ENCODE data around the gene ANAPC5. TPM values are rescaled to one million over a fixed set of nuclear protein-coding genes. Genes with fewer than 3 reads are reported as not detected.
"Not testable (repeated sequence)": the region's sequence is repeated elsewhere in the genome, so short reads cannot be mapped to it uniquely, and the experiment has no call there.

ANAPC5 gene
- total RNA-seq, 4 donors from 2014 or later = 79.7 to 243 (median 107) TPM

DNA sequence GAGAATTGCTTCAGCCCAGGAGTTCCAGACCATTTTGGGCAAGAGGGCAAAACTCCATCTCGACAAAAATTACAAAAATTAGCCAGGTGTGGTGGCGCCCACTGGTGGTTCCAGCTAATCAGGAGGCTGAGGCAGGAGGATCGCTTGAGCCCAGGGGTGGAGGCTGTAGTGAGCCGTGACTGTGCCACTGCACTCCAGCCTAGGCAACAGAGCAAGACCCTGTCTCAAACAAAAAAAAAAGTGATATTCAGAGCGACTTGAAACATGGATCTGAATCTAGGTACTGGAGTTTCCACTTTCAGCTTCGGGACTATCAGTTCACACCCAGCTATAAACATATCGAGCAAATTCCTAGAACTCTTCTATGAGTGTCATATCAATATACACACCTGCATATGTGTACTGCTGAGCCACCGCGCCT is 31.4 kb upstream of the ANAPC5 start:
- Histone ChIP-seq H3K4me3 (no peak overlapping the region), H3K9me3 (no peaks in the 10 kb centered on the region), H3K4me1 (no peaks in the 10 kb centered on the region), H3K36me3 (no peaks in the 10 kb centered on the region), H3K27ac (no peak overlapping the region), H3K27me3 (no peaks in the 10 kb centered on the region)
- no peak for TF ChIP-seq POLR2A (IDR thresholded peaks at IDR 0.05)
- TF ChIP-seq, protein P1, sequence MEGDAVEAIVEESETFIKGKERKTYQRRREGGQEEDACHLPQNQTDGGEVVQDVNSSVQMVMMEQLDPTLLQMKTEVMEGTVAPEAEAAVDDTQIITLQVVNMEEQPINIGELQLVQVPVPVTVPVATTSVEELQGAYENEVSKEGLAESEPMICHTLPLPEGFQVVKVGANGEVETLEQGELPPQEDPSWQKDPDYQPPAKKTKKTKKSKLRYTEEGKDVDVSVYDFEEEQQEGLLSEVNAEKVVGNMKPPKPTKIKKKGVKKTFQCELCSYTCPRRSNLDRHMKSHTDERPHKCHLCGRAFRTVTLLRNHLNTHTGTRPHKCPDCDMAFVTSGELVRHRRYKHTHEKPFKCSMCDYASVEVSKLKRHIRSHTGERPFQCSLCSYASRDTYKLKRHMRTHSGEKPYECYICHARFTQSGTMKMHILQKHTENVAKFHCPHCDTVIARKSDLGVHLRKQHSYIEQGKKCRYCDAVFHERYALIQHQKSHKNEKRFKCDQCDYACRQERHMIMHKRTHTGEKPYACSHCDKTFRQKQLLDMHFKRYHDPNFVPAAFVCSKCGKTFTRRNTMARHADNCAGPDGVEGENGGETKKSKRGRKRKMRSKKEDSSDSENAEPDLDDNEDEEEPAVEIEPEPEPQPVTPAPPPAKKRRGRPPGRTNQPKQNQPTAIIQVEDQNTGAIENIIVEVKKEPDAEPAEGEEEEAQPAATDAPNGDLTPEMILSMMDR (IDR thresholded peaks at IDR 0.05) = no peak
- no peak for DNase-seq
- intact Hi-C loops (cut with DNase I; ENCODE audit: low total_unique reads) = no loop called here

DNA sequence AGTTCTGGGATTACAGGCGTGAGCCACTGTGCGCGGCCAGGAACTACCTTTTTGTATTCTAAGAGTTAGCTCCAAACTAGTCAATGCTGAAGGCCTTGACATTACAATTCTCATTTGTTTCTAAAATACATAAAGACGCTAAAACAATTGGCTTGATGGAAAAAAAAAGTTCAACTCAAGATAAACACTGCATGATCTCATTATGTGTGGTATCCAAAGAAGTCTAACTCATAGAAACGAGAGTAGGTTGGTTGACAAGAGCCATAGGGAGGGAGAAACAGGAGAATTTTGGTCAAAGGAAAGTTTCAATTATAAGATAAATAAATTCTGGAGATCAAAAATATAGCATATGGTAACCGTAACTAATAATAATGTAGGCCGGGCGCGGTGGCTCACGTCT is 27.7 kb upstream of the ANAPC5 start:
- no peak overlapping the region for H3K4me3 ChIP-seq
- DNase-seq = no peak
- no peaks in the 10 kb centered on the region for H3K9me3 ChIP-seq
- H3K4me1 ChIP-seq = no peaks in the 10 kb centered on the region
- H3K27me3 ChIP-seq = no peaks in the 10 kb centered on the region
- intact Hi-C loops (cut with DNase I; ENCODE audit: low total_unique reads) = no loop called here
- TF ChIP-seq, protein P1 (IDR thresholded peaks at IDR 0.05) = no peak
- no peak for TF ChIP-seq POLR2A (IDR thresholded peaks at IDR 0.05)
- H3K36me3 ChIP-seq = no peaks in the 10 kb centered on the region
- no peak overlapping the region for H3K27ac ChIP-seq

DNA sequence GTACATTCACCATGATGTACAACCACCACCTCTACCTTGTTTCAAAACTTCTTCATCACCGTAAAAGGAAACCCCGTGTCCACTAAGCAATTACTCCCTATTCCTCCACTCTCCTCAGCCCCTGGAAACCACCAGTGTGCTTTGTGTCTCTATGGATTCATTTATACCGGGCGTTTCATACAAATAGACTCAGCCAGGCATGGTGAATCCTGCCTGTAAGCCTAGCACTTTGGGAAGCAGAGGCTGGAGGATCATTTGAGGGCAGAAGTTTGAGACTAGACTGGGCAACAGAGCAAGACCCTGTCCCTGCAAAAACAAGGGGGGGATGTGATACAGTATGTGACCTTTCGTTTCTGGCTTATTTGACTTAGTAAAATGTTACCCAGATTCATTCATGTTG is 26.5 kb upstream of the ANAPC5 start:
- Histone ChIP-seq H3K27me3 (no peaks in the 10 kb centered on the region), H3K4me3 (no peak overlapping the region), H3K27ac (no peak overlapping the region), H3K36me3 (no peaks in the 10 kb centered on the region), H3K4me1 (no peaks in the 10 kb centered on the region), H3K9me3 (no peaks in the 10 kb centered on the region)
- no peak for DNase-seq
- intact Hi-C loops (cut with DNase I; ENCODE audit: low total_unique reads) = no loop called here
- TF ChIP-seq POLR2A (IDR thresholded peaks at IDR 0.05) = no peak
- TF ChIP-seq, protein P1 (IDR thresholded peaks at IDR 0.05) = no peak

DNA sequence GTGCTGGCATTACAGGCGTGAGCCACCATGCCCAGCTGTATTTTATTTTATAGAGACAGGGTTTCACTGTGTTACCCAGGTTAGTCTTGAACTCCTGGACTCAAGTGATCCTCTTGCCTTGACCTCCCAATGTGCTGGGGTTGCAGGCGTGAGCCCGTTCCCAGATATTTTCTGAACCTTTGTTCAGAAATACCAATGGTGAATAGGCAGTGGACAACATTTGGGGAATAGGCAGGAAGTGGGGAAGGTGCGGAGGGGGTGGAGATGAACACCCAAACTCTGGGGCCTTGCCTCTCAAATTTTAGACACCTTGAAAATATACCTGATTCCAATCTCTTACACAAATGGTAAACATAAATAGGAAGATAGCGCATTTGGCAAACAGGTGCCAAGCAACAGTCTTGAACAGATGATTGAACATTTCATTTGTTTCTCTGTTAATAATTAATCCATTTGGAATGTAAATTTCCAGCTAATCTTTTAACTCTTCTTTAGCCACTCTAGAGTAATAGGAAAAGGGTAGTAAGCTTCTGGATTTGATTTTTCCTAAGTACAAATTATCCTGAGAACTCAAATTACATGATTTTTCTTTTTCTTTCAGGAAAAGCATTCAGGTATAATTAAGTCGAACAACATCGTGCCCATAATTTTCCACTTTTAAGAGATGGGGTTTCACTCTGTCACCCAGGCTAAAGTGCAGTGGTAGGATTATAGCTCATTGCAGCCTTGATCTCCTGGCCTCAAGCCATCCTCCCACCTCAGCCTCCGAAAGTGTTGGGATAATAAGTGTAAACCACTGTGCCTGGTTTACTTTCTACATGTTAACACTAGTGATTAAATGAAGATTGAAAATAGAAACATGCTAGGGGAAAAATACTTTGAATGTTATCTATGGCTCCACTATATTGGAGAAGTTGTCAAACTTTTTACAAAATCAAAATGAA is 24.8 kb upstream of the ANAPC5 start:
- H3K4me1 ChIP-seq = no peaks in the 10 kb centered on the region
- no peaks in the 10 kb centered on the region for H3K27me3 ChIP-seq
- no peak overlapping the region for H3K4me3 ChIP-seq
- no peak for TF ChIP-seq POLR2A (IDR thresholded peaks at IDR 0.05)
- TF ChIP-seq, protein P1 (IDR thresholded peaks at IDR 0.05) = no peak
- DNase-seq = no peak
- H3K9me3 ChIP-seq = no peaks in the 10 kb centered on the region
- H3K36me3 ChIP-seq = no peaks in the 10 kb centered on the region
- H3K27ac ChIP-seq = no peak overlapping the region
- intact Hi-C loops (cut with DNase I; ENCODE audit: low total_unique reads) = no loop called here

DNA sequence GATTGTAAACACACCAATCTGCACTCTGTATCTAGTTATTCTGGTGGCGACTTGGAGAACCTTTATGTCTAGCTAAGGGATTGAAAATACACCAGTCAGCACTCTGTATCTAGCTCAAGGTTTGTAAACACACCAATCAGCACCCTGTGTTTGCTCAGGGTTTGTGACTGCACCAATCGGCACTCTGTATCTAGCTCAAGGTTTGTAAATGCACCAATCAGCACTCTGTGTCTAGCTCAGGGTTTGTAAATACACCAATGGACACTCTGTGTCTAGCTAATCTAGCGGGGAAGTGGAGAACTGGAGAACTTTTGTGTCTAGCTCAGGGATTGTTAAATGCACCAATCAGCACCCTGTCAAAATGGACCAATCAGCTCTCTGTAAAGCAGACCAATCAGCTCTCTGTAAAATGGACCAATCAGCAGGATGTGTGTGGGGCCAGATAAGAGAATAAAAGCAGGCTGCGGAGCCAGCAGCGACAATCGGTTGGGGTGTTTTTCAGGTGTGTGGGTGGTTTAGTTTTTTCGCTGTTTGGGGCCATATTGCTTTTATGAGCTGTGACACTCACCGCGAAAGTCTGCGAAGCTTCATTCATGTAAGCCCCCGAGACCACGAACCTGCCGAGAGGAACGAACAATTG is 22.9 kb upstream of the ANAPC5 start:
- intact Hi-C loops (cut with DNase I; ENCODE audit: low total_unique reads) = not testable (repeated sequence)

DNA sequence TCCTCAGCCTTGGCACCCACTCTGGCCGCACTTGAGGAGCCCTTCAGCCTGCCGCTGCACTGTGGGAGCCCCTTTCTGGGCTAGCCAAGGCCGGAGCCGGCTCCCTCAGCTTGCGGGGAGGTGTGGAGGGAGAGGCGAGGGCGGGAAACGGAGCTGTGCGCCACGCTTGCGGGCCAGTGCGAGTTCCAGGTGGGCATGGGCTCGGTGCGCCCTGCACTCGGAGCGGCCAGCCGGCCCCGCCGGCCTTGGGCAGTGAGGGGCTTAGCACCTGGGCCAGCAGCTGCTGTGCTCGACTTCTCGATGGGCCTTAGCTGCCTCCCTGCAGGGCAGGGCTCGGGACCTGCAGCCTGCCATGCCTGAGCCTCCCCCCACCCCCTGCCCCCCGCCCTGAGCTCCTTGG is 22.1 kb upstream of the ANAPC5 start:
- H3K36me3 ChIP-seq; H3K27me3 ChIP-seq; H3K27ac ChIP-seq; DNase-seq; intact Hi-C loops (cut with DNase I; ENCODE audit: low total_unique reads); H3K9me3 ChIP-seq; H3K4me3 ChIP-seq; H3K4me1 ChIP-seq: not testable (repeated sequence)

More for the DNA sequence above, 22.9 kb upstream of the ANAPC5 start:
- not testable (repeated sequence) for DNase-seq, H3K27ac ChIP-seq, H3K4me1 ChIP-seq, H3K9me3 ChIP-seq, H3K4me3 ChIP-seq, H3K36me3 ChIP-seq, H3K27me3 ChIP-seq

All from uterus (tissue), 4 donors.